Spleen (tissue), 11 donors: Measurements from ENCODE around the gene ZDHHC11. TPM values are rescaled to one million over a fixed set of nuclear protein-coding genes. Genes with fewer than 3 reads are reported as not detected.

Experiments
- DNase-seq: peaks from one replicate; pipeline ENCODE4 v3.0.0-alpha.2; 2020
- H3K27ac ChIP-seq, 8 donors: fragments of 200-600 bp; sonication (generic) in 7 of 8; 1 replicate in 4 of 8; 2 replicates in 4 of 8; pipeline versions ENCODE4 v1.5.0 to v1.8.0; 2016 to 2021; ENCODE audit warnings: inconsistent platforms in 4 of 8, mild to moderate bottlenecking in 4 of 8, moderate library complexity in 1 of 8
- H3K27me3 ChIP-seq, 7 donors: fragments of 200-600 bp; sonication (generic) in 6 of 7; replicated peaks in 1 of 7; 1 replicate in 4 of 7; 2 replicates in 3 of 7; pipeline versions ENCODE4 v1.5.0 to v1.8.0; 2016 to 2021; ENCODE audit warnings: inconsistent platforms in 3 of 7, mild to moderate bottlenecking in 1 of 7
- H3K36me3 ChIP-seq, 6 donors: fragments of 200-600 bp; sonication (generic) in 5 of 6; 1 replicate in 4 of 6; 2 replicates in 2 of 6; pipeline versions ENCODE4 v1.5.0 to v1.8.0; 2016 to 2021; ENCODE audit warnings: inconsistent platforms in 2 of 6
- H3K4me1 ChIP-seq, 6 donors: fragments of 200-600 bp; sonication (generic) in 5 of 6; 1 replicate in 3 of 6; 2 replicates in 3 of 6; pipeline versions ENCODE4 v1.5.0 to v1.8.0; 2016 to 2021; ENCODE audit warnings: inconsistent platforms in 3 of 6
- H3K4me3 ChIP-seq, 8 donors: fragments of 200-600 bp; sonication (generic) in 7 of 8; 1 replicate in 4 of 8; 2 replicates in 4 of 8; pipeline versions ENCODE4 v1.5.0 to v1.8.0; 2016 to 2021; ENCODE audit warnings: inconsistent platforms in 4 of 8, mild to moderate bottlenecking in 4 of 8, moderate library complexity in 2 of 8
- H3K9me3 ChIP-seq, 8 donors: fragments of 200-600 bp; sonication (generic) in 7 of 8; 1 replicate in 4 of 8; 2 replicates in 4 of 8; pipeline versions ENCODE4 v1.5.0 to v1.8.0; 2016 to 2021; ENCODE audit warnings: inconsistent platforms in 4 of 8
- CTCF ChIP-seq, 11 experiments: fragments of 200-600 bp in 7 of 11; fragments of 450-650 bp in 4 of 11; sonication (generic) in 4 of 11; IDR thresholded peaks in 8 of 11; conservative IDR thresholded peaks in 3 of 11; 1 replicate in 7 of 11; 2 replicates in 4 of 11; pipeline versions ENCODE4 v1.4.0 to v1.8.0; 2016 to 2021; ENCODE audit warnings: antibody characterized with exemption in 11 of 11, inconsistent platforms in 4 of 11, mild to moderate bottlenecking in 1 of 11
- POLR2A ChIP-seq, 3 donors: fragments of 450-650 bp; IDR thresholded peaks; one replicate each; pipeline ENCODE4 v1.5.1; 2017; ENCODE audit warnings: antibody characterized with exemption in 3 of 3, mild to moderate bottlenecking in 1 of 3
- POLR2AphosphoS5 ChIP-seq, 3 donors: sonication (generic); formaldehyde crosslinking; IDR thresholded peaks; one replicate each; pipeline ENCODE4 v1.5.1; 2017; ENCODE audit warnings: antibody characterized with exemption in 3 of 3
- WGBS, 5 donors: extraction: QIAGEN DNeasy Blood & Tissue Kit in 3 of 5; methylation state at CpG; one replicate each; pipeline versions ENCODE4 v1.1.5 to v1.1.7; 2013 to 2018; 5-methylcytosine and 5-hydroxymethylcytosine counted together
- intact Hi-C: fragments of 100-400 bp; cut with DNase I; formaldehyde crosslinking; loops from one replicate; pipeline ENCODE4 v1.15.0; 2023; ENCODE audit warnings: low total_unique reads
- polyA plus RNA-seq, 3 donors: library from polyadenylated mRNA; stranded (reverse); fragments of 200-250 nt; gene quantifications; one replicate each; pipeline ENCODE4 v1.2.1, GENCODE V29; 2013
- total RNA-seq, 7 donors: library from RNA; depleted of rRNA in 3 of 7; stranded (reverse); fragments of >200 nt in 3 of 7; fragmentation: NEBNext Ultra II Directional in 4 of 7; extraction: Animal tissue kit (Norgen Biotek cat#: 25700) in 4 of 7; gene quantifications; one replicate each; pipeline versions ENCODE4 v1.1.0 to v1.2.1, GENCODE V29; 2016 to 2021
- donor health status: healthy with polysubstance abuse.
- donor health status: DM: no; HTN: no; CAD: no; lungs with moderate emphysema.
- donor health status: DM: no; HTN: no; CAD: no.
- donor health status: Bipolar disorder and iron deficiency.
- donor health status: healthy.
- donor health status: DM: no; HTN: no; CAD: no.
- donor health status: DM: yes; HTN: yes; CAD: no.

ZDHHC11 gene
- total and polyA plus RNA-seq, 10 donors: 1.3 to 75.0 (median 6.4) TPM

GRCh38 chr5:821504-821903, 29.3 kb downstream of the ZDHHC11 start:
- TF ChIP-seq POLR2A (IDR thresholded peaks at IDR 0.05) (no peak), POLR2AphosphoS5 (IDR thresholded peaks at IDR 0.05) (no peak), CTCF (IDR thresholded peaks at IDR 0.05 in 8 of 11, conservative IDR thresholded peaks at IDR 0.05 in 3 of 11) (no peak)
- no peaks in the 10 kb centered on the region for H3K9me3 ChIP-seq
- WGBS, 5 donors: 86 to 89% (median 88%) methylated on average over 8 of the region's 8 CpGs; no CpG with 5 or more reads in 1 of the 5 donors
- no peaks in the 10 kb centered on the region for H3K27me3 ChIP-seq
- intact Hi-C loops: no loop called here
- H3K27ac ChIP-seq: no peak overlapping the region
- no peaks in the 10 kb centered on the region for H3K4me1 ChIP-seq
- no peaks in the 10 kb centered on the region for H3K36me3 ChIP-seq
- no peak for DNase-seq
- H3K4me3 ChIP-seq: no peak overlapping the region

- intact Hi-C loops: no loop called here
- WGBS, 5 donors: 62 to 73% (median 68%) methylated on average over 3 of the region's 3 CpGs; no CpG with 5 or more reads in 1 of the 5 donors
These were observed 30.5 kb downstream of the ZDHHC11 start for GRCh38 chr5:820245-820644.

GRCh38 chr5:819078-819477, 31.7 kb downstream of the ZDHHC11 start:
- no peaks in the 10 kb centered on the region for H3K36me3 ChIP-seq
- H3K4me3 ChIP-seq: no peak overlapping the region
- no peaks in the 10 kb centered on the region for H3K27me3 ChIP-seq
- peaks cover 0 to 14% (median 8%) of the 10 kb centered on the region in 8 donors for H3K9me3 ChIP-seq
- H3K27ac ChIP-seq: no peak overlapping the region
- intact Hi-C loops: no loop called here
- DNase-seq: no peak
- 85 to 90% (median 89%) methylated on average over 3 of the region's 3 CpGs; no CpG with 5 or more reads in 1 of the 5 donors for WGBS, 5 donors
- H3K4me1 ChIP-seq: no peaks in the 10 kb centered on the region
- no peak for TF ChIP-seq CTCF (IDR thresholded peaks at IDR 0.05 in 8 of 11, conservative IDR thresholded peaks at IDR 0.05 in 3 of 11)
- TF ChIP-seq POLR2A (IDR thresholded peaks at IDR 0.05): no peak
- no peak for TF ChIP-seq POLR2AphosphoS5 (IDR thresholded peaks at IDR 0.05)

More at GRCh38 chr5:820245-820644, 30.5 kb downstream of the ZDHHC11 start:
- peaks cover 0 to 11% (median 6%) of the 10 kb centered on the region in 8 donors for H3K9me3 ChIP-seq
- no peak for DNase-seq
- no peaks in the 10 kb centered on the region for H3K36me3 ChIP-seq
- H3K27ac ChIP-seq: no peak overlapping the region
- no peaks in the 10 kb centered on the region for H3K4me1 ChIP-seq
- TF ChIP-seq POLR2AphosphoS5 (IDR thresholded peaks at IDR 0.05) (no peak), CTCF (IDR thresholded peaks at IDR 0.05 in 8 of 11, conservative IDR thresholded peaks at IDR 0.05 in 3 of 11) (no peak), POLR2A (IDR thresholded peaks at IDR 0.05) (no peak)
- H3K4me3 ChIP-seq: no peak overlapping the region
- no peaks in the 10 kb centered on the region for H3K27me3 ChIP-seq

DNA sequence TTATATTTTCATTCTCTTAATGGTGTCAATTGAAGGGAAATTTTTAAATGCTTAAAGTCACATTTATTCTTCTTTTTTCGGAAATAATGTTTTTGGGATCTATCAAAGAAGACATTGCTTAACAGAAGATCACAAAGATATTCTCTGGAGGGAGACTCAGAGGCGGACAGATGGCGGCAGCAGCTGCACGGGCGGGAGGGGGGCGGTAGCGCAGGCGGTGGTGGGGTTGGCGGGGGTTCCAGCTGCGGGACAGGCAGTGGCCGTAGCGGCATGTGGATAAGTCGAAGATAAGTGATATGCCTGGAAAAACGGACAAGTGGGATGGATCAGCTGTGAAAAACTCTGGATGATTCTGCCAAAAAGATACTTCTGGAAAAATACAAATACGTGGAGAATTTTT, 34.6 kb downstream of the ZDHHC11 start:
- DNase-seq: no peak
- no peak overlapping the region for H3K4me3 ChIP-seq
- H3K27ac ChIP-seq: no peak overlapping the region
- 90 to 96% (median 95%) methylated on average over 15 of the region's 15 CpGs; no CpG with 5 or more reads in 1 of the 5 donors for WGBS, 5 donors
- peaks cover 0 to 14% (median 8%) of the 10 kb centered on the region in 8 donors for H3K9me3 ChIP-seq
- H3K36me3 ChIP-seq: no peaks in the 10 kb centered on the region
- no peaks in the 10 kb centered on the region for H3K27me3 ChIP-seq
- no peaks in the 10 kb centered on the region for H3K4me1 ChIP-seq
- TF ChIP-seq POLR2A (IDR thresholded peaks at IDR 0.05): no peak
- TF ChIP-seq POLR2AphosphoS5 (IDR thresholded peaks at IDR 0.05): no peak
- TF ChIP-seq CTCF (IDR thresholded peaks at IDR 0.05 in 8 of 11, conservative IDR thresholded peaks at IDR 0.05 in 3 of 11): no peak
- intact Hi-C loops: no loop called here
